Measurements from ENCODE around the gene LRP6.

Gene LRP6

DNA sequence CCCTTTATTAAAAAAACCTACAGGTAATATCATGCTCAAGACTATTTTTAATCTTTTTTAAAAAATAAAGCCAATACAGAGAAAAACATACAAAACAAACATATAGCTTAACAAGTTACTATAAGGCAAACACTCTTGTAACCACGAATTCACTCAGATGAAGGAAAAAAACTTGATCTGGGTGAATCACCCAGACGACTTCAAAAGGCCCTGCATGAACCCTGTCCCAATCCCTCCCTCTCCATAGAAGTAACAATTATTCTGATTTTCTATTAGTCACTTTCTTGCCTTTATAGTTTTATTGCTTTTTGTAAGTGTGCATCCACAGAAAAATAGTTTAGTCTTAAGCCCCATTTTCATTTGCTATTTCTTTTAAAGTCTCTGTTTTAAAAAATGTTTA is 72.6 kb downstream of the LRP6 start:
- H3K36me3 ChIP-seq (ENCODE audit: control insufficient read depth in 5 of 5, insufficient read depth in 5 of 5, low read length in 5 of 5): peaks cover 0 to 3% (median 0%) of the 10 kb centered on the region in 5 donors
- peaks cover 2 to 11% (median 7%) of the 10 kb centered on the region in 5 donors for H3K9me3 ChIP-seq (ENCODE audit: control insufficient read depth in 5 of 5, low read length in 5 of 5)
- H3K27ac ChIP-seq (ENCODE audit: low read depth, low read length): no peak overlapping the region
- H3K9ac ChIP-seq (ENCODE audit: low read length in 5 of 5): no peak overlapping the region
- H3K4me3 ChIP-seq (ENCODE audit: low read depth in 1 of 5, low read length in 5 of 5): no peak overlapping the region
- no peaks in the 10 kb centered on the region for H3K27me3 ChIP-seq (ENCODE audit: control insufficient read depth in 5 of 5, insufficient read depth in 4 of 5, low read length in 5 of 5)
- H3K4me1 ChIP-seq (ENCODE audit: control insufficient read depth in 5 of 5, insufficient read depth in 5 of 5, low read length in 5 of 5): no peaks in the 10 kb centered on the region

DNA sequence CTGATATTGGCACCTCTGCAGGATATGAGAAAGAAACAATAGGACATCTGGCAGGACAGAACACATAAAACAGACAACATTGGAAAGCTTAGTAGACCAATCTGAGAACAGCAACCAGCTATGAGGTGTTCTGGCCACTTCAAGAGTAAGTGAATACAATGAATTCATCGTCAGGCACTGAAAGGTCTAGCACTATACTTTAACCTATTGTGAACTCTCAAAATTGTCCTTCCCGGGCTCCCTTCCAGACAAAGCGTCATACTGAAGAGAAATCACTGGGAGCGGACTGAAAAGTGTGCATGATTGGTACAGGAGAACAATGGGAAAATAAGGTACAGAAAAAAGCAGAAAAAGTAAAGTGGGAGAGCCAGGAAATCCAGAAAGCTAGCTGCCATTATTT is 75.8 kb downstream of the LRP6 start:
- peaks cover 0 to 5% (median 0%) of the 10 kb centered on the region in 5 donors for H3K9me3 ChIP-seq (ENCODE audit: control insufficient read depth in 5 of 5, low read length in 5 of 5)
- no peaks in the 10 kb centered on the region for H3K27me3 ChIP-seq (ENCODE audit: control insufficient read depth in 5 of 5, insufficient read depth in 4 of 5, low read length in 5 of 5)
- H3K27ac ChIP-seq (ENCODE audit: low read depth, low read length): no peak overlapping the region
- no peaks in the 10 kb centered on the region for H3K4me1 ChIP-seq (ENCODE audit: control insufficient read depth in 5 of 5, insufficient read depth in 5 of 5, low read length in 5 of 5)
- no peak overlapping the region for H3K9ac ChIP-seq (ENCODE audit: low read length in 5 of 5)
- no peaks in the 10 kb centered on the region for H3K36me3 ChIP-seq (ENCODE audit: control insufficient read depth in 5 of 5, insufficient read depth in 5 of 5, low read length in 5 of 5)
- H3K4me3 ChIP-seq (ENCODE audit: low read depth in 1 of 5, low read length in 5 of 5): no peak overlapping the region

DNA sequence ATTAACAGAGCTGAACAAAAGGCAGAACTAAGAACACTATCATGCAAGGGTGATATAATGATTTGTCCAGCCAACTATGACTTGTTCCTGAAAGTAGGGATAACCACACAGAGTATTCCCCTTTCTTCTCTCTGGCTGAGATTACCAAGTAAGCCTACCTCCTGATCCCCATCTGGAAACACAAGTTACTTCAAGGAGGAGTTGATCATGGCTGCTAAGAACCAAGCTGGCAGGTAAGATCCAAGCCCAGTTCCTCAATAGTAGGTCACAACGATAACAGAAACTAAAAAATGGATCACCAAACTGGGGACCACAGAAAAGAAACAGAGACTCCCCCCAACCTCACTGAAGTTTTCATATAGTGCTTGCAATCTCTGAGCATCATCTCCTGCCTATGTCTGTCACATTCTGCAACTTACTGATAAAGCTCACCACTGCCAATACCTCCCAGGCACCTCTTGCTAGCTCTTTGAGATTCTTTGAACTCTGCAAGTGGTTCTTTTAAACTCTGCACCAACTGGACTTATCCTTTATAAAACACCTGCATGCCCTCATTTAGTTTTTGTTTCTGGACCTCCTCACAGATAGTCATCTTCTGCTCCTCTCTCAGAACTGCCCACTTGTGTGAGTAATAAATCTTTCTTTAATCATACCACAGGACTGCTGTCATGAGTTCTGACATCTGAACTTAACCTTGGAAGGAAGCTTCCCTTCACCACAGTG is 76.6 kb downstream of the LRP6 start:
- peaks cover 0 to 4% (median 0%) of the 10 kb centered on the region in 5 donors for H3K9me3 ChIP-seq (ENCODE audit: control insufficient read depth in 5 of 5, low read length in 5 of 5)
- H3K27me3 ChIP-seq (ENCODE audit: control insufficient read depth in 5 of 5, insufficient read depth in 4 of 5, low read length in 5 of 5): no peaks in the 10 kb centered on the region
- no peak overlapping the region for H3K4me3 ChIP-seq (ENCODE audit: low read depth in 1 of 5, low read length in 5 of 5)
- no peak overlapping the region for H3K27ac ChIP-seq (ENCODE audit: low read depth, low read length)
- H3K9ac ChIP-seq (ENCODE audit: low read length in 5 of 5): no peak overlapping the region
- H3K4me1 ChIP-seq (ENCODE audit: control insufficient read depth in 5 of 5, insufficient read depth in 5 of 5, low read length in 5 of 5): no peaks in the 10 kb centered on the region
- H3K36me3 ChIP-seq (ENCODE audit: control insufficient read depth in 5 of 5, insufficient read depth in 5 of 5, low read length in 5 of 5): no peaks in the 10 kb centered on the region

DNA sequence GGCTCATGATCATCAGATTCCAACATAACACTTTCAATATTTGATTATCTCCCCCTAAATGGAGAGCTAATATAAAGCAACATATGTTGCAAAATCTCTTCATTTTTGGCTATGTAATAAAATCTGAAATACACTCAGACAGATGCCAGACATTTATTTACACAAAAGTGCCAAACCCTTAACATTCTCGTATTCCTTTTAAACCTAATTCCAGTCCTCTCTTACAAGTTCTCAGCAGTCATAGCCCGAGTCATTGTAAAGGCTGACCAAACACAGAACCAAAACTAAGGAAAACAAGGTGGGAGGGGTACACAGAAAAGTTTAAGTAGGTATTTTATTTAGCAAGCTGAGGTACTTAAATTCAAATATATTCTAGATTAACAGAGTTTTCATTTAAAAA is 81.4 kb downstream of the LRP6 start:
- Histone ChIP-seq H3K4me1 (ENCODE audit: control insufficient read depth in 5 of 5, insufficient read depth in 5 of 5, low read length in 5 of 5) (peaks cover 0 to 3% (median 0%) of the 10 kb centered on the region in 5 donors), H3K9ac (ENCODE audit: low read length in 5 of 5) (no peak overlapping the region), H3K27ac (ENCODE audit: low read depth, low read length) (no peak overlapping the region), H3K36me3 (ENCODE audit: control insufficient read depth in 5 of 5, insufficient read depth in 5 of 5, low read length in 5 of 5) (peaks cover 0 to 4% (median 0%) of the 10 kb centered on the region in 5 donors), H3K27me3 (ENCODE audit: control insufficient read depth in 5 of 5, insufficient read depth in 4 of 5, low read length in 5 of 5) (no peaks in the 10 kb centered on the region), H3K9me3 (ENCODE audit: control insufficient read depth in 5 of 5, low read length in 5 of 5) (no peaks in the 10 kb centered on the region), H3K4me3 (ENCODE audit: low read depth in 1 of 5, low read length in 5 of 5) (no peak overlapping the region)

DNA sequence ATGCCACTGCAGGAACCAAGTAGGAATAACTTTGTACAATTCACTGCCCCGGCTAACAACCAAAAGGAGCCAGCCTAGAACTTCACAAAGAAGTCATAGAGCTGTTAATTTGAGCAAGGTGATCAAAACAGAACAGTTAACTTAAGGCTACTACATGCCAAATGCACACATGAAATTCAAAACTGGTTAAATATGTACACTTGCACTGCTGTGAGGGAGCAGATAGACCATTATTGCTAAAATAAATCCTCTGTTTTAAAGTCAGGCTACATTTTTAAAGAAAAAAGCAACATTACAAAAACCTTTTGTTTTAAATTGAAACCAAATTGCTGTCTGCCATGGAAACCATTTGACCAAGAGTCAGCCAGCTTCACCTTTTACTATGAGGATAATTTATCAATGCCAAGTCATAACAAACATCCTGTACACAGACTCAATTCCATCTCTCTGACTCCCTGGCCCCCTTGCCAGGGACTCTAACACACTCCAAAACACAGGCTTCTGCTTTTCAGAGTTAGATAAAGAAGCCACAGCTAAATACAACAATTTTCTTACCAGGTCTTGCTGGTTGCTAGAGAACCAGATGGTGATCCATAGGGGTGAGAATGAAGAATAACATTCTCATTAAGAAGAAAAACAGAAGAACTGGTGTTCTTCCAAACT is 84.0 kb downstream of the LRP6 start:
- H3K9ac ChIP-seq (ENCODE audit: low read length in 5 of 5): peak overlapping the region in 1 of 5 donors; percentile 35
- H3K27me3 ChIP-seq (ENCODE audit: control insufficient read depth in 5 of 5, insufficient read depth in 4 of 5, low read length in 5 of 5): no peaks in the 10 kb centered on the region
- no peaks in the 10 kb centered on the region for H3K9me3 ChIP-seq (ENCODE audit: control insufficient read depth in 5 of 5, low read length in 5 of 5)
- H3K4me1 ChIP-seq (ENCODE audit: control insufficient read depth in 5 of 5, insufficient read depth in 5 of 5, low read length in 5 of 5): peaks cover 0 to 7% (median 2%) of the 10 kb centered on the region in 5 donors
- H3K4me3 ChIP-seq (ENCODE audit: low read depth in 1 of 5, low read length in 5 of 5): no peak overlapping the region
- H3K27ac ChIP-seq (ENCODE audit: low read depth, low read length): no peak overlapping the region
- H3K36me3 ChIP-seq (ENCODE audit: control insufficient read depth in 5 of 5, insufficient read depth in 5 of 5, low read length in 5 of 5): peaks cover 0 to 4% (median 2%) of the 10 kb centered on the region in 5 donors

DNA sequence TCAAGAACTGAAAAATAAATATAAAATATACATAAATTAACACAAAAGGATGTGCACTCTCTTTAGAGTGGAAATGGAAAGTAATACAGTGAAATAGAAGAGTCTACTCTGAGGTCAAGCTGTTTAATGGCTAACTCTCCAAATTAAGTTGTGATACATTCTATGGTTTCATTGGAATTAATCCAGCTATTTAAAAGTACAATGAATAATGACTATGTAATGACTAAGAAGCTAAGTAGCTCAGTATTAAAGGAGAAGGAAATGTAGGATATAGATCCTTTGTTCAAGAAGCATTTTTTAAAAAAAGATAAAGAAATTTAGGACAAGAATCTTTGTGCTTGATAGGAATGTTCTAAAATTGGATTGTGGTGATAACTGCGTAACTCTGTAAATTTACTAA is 85.3 kb downstream of the LRP6 start:
- H3K9me3 ChIP-seq (ENCODE audit: control insufficient read depth in 5 of 5, low read length in 5 of 5): no peaks in the 10 kb centered on the region
- H3K4me3 ChIP-seq (ENCODE audit: low read depth in 1 of 5, low read length in 5 of 5): no peak overlapping the region
- H3K27ac ChIP-seq (ENCODE audit: low read depth, low read length): no peak overlapping the region
- no peak overlapping the region for H3K9ac ChIP-seq (ENCODE audit: low read length in 5 of 5)
- no peaks in the 10 kb centered on the region for H3K27me3 ChIP-seq (ENCODE audit: control insufficient read depth in 5 of 5, insufficient read depth in 4 of 5, low read length in 5 of 5)
- peaks cover 0 to 4% (median 2%) of the 10 kb centered on the region in 5 donors for H3K36me3 ChIP-seq (ENCODE audit: control insufficient read depth in 5 of 5, insufficient read depth in 5 of 5, low read length in 5 of 5)
- H3K4me1 ChIP-seq (ENCODE audit: control insufficient read depth in 5 of 5, insufficient read depth in 5 of 5, low read length in 5 of 5): peaks cover 0 to 7% (median 2%) of the 10 kb centered on the region in 5 donors

DNA sequence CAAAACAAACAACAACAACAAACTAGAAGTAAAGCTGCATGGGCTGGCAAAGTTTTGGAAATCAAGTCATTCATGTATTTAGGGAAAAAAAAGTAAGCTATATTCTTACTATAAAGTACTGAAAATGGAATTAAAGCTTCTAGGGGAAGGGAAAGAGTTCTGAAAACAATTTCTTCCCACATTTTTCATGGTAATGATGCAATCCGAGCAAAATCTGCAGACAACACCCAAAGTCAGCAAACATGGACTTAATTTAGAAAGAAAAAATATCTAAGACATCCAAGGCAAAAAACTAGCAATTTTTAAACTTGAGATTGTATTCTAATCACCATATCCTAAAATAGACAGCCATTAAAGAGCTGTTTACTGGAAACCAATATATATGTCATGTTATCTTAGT is 86.3 kb downstream of the LRP6 start:
- Histone ChIP-seq H3K27ac (ENCODE audit: low read depth, low read length) (no peak overlapping the region), H3K4me3 (ENCODE audit: low read depth in 1 of 5, low read length in 5 of 5) (no peak overlapping the region)

DNA sequence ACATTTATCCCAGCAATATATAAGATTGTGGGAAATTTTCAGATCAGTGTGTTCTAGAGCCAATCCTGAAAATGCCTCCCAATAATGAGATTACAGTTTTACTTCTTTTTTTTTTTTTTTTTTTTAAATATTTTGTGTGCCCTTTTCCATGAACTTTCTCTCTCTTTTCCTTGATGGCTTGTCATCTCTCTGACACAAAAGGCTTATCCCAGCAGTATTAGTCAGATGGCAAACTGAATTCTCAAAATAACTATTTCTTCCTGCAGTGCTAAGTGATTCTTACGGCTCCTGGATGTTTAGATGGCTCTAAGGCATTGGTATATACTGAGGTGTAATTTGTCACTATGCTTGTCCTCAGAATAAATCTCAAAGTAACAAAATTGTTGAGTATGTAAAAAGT is 86.7 kb downstream of the LRP6 start:
- Histone ChIP-seq H3K27me3 (ENCODE audit: control insufficient read depth in 5 of 5, insufficient read depth in 4 of 5, low read length in 5 of 5) (no peaks in the 10 kb centered on the region), H3K4me3 (ENCODE audit: low read depth in 1 of 5, low read length in 5 of 5) (no peak overlapping the region), H3K9ac (ENCODE audit: low read length in 5 of 5) (no peak overlapping the region), H3K36me3 (ENCODE audit: control insufficient read depth in 5 of 5, insufficient read depth in 5 of 5, low read length in 5 of 5) (peaks cover 0 to 4% (median 2%) of the 10 kb centered on the region in 5 donors), H3K4me1 (ENCODE audit: control insufficient read depth in 5 of 5, insufficient read depth in 5 of 5, low read length in 5 of 5) (peaks cover 0 to 7% (median 2%) of the 10 kb centered on the region in 5 donors), H3K27ac (ENCODE audit: low read depth, low read length) (no peak overlapping the region), H3K9me3 (ENCODE audit: control insufficient read depth in 5 of 5, low read length in 5 of 5) (no peaks in the 10 kb centered on the region)

More for the DNA sequence above, 86.3 kb downstream of the LRP6 start:
- Histone ChIP-seq H3K36me3 (ENCODE audit: control insufficient read depth in 5 of 5, insufficient read depth in 5 of 5, low read length in 5 of 5) (peaks cover 0 to 4% (median 2%) of the 10 kb centered on the region in 5 donors), H3K9me3 (ENCODE audit: control insufficient read depth in 5 of 5, low read length in 5 of 5) (no peaks in the 10 kb centered on the region), H3K27me3 (ENCODE audit: control insufficient read depth in 5 of 5, insufficient read depth in 4 of 5, low read length in 5 of 5) (no peaks in the 10 kb centered on the region), H3K4me1 (ENCODE audit: control insufficient read depth in 5 of 5, insufficient read depth in 5 of 5, low read length in 5 of 5) (peaks cover 0 to 7% (median 2%) of the 10 kb centered on the region in 5 donors), H3K9ac (ENCODE audit: low read length in 5 of 5) (no peak overlapping the region)

DNA sequence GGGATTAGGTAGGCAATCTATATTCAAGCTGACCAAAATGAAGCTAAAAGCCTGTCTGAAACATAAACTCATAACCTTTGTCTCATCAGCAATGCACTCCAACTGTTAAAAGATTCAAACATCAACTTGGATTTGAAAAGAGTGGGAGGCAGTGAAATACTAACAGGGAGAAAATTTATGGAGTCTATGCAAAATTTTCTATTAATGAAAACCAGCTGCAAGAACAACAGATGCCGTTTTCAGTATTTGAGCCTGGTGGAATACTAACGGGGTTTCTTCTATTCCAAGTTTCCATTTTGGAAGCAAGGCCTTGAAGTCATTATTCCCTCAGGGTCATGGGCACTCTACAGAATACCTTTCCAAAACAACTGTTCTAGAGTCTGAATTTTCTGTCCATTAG is 88.3 kb downstream of the LRP6 start:
- Histone ChIP-seq H3K27me3 (ENCODE audit: control insufficient read depth in 5 of 5, insufficient read depth in 4 of 5, low read length in 5 of 5) (no peaks in the 10 kb centered on the region), H3K4me3 (ENCODE audit: low read depth in 1 of 5, low read length in 5 of 5) (no peak overlapping the region), H3K36me3 (ENCODE audit: control insufficient read depth in 5 of 5, insufficient read depth in 5 of 5, low read length in 5 of 5) (peaks cover 0 to 4% (median 2%) of the 10 kb centered on the region in 5 donors), H3K9me3 (ENCODE audit: control insufficient read depth in 5 of 5, low read length in 5 of 5) (no peaks in the 10 kb centered on the region), H3K9ac (ENCODE audit: low read length in 5 of 5) (no peak overlapping the region), H3K27ac (ENCODE audit: low read depth, low read length) (no peak overlapping the region), H3K4me1 (ENCODE audit: control insufficient read depth in 5 of 5, insufficient read depth in 5 of 5, low read length in 5 of 5) (peaks cover 0 to 7% (median 2%) of the 10 kb centered on the region in 5 donors)

DNA sequence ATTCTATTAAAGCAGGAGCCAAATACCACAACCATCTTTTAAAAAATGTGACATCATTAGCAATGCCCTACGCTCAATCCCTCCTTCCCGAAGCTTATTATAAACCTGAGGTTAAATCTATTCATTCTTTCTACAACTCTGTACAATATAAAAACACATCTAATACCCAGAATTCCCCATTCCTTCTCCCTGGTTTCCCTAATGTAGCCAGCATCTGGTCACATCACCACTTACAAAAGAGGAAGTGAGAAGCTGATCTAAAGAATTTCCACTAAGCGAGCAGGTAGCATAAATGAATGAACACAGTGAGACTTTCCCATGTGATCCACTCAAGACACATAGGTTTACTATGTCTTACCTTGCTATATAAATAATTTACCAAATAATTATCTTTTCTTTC is 90.4 kb downstream of the LRP6 start:
- H3K4me3 ChIP-seq (ENCODE audit: low read depth in 1 of 5, low read length in 5 of 5): no peak overlapping the region
- peaks cover 0 to 5% (median 2%) of the 10 kb centered on the region in 5 donors for H3K4me1 ChIP-seq (ENCODE audit: control insufficient read depth in 5 of 5, insufficient read depth in 5 of 5, low read length in 5 of 5)
- H3K27ac ChIP-seq (ENCODE audit: low read depth, low read length): no peak overlapping the region
- no peaks in the 10 kb centered on the region for H3K9me3 ChIP-seq (ENCODE audit: control insufficient read depth in 5 of 5, low read length in 5 of 5)
- peaks cover 0 to 4% (median 2%) of the 10 kb centered on the region in 5 donors for H3K36me3 ChIP-seq (ENCODE audit: control insufficient read depth in 5 of 5, insufficient read depth in 5 of 5, low read length in 5 of 5)
- H3K27me3 ChIP-seq (ENCODE audit: control insufficient read depth in 5 of 5, insufficient read depth in 4 of 5, low read length in 5 of 5): no peaks in the 10 kb centered on the region
- no peak overlapping the region for H3K9ac ChIP-seq (ENCODE audit: low read length in 5 of 5)

Measured in subcutaneous abdominal adipose tissue (tissue), 5 donors.